HG02981 (cell line): Measurements from ENCODE around the gene RAX.
"Not testable (repeated sequence)": the region's sequence is repeated elsewhere in the genome, so short reads cannot be mapped to it uniquely, and the experiment has no call there.

Experiments
- ATAC-seq: cut with Tn5 transposase; IDR thresholded peaks from one replicate; pipeline ENCODE4 v1.9.1; 2021; ENCODE audit warnings: mild to moderate bottlenecking, moderate library complexity; ENCODE audit not compliant: unreplicated experiment

Gene RAX

GRCh38 chr18:59273759-59274532, 692 bp upstream of the RAX start:
- ATAC-seq = no peak

GRCh38 chr18:59272221-59272888, 899 bp downstream of the RAX start:
- no peak for ATAC-seq

- no peak for ATAC-seq
Measured at GRCh38 chr18:59271606-59272220, 1.5 kb downstream of the RAX start.

- ATAC-seq = no peak
Measured at GRCh38 chr18:59270689-59271257, 2.5 kb downstream of the RAX start.

GRCh38 chr18:59269563-59270119, 3.6 kb downstream of the RAX start:
- ATAC-seq = no peak

- peak; percentile 46 for ATAC-seq
Measured at GRCh38 chr18:59268721-59269562, 4.3 kb downstream of the RAX start.

GRCh38 chr18:59268127-59268720, 5.0 kb downstream of the RAX start:
- ATAC-seq = no peak

GRCh38 chr18:59267503-59268126, 5.6 kb downstream of the RAX start:
- ATAC-seq = no peak

- no peak for ATAC-seq
Measured at GRCh38 chr18:59266886-59267502, 6.3 kb downstream of the RAX start.

GRCh38 chr18:59266459-59266858, 6.8 kb downstream of the RAX start:
- no peak for ATAC-seq

- ATAC-seq = no peak
Measured at GRCh38 chr18:59265974-59266369, 7.3 kb downstream of the RAX start.

- peak; percentile 48 for ATAC-seq
Measured at GRCh38 chr18:59265246-59265973, 7.8 kb downstream of the RAX start.

- no peak for ATAC-seq
Measured at GRCh38 chr18:59264651-59265245, 8.5 kb downstream of the RAX start.

GRCh38 chr18:59264121-59264571, 9.1 kb downstream of the RAX start:
- no peak for ATAC-seq

- ATAC-seq = no peak
Measured at GRCh38 chr18:59263661-59264060, 9.6 kb downstream of the RAX start.

- not testable (repeated sequence) for ATAC-seq
Measured at GRCh38 chr18:59262243-59262642, 11.0 kb downstream of the RAX start.

- not testable (repeated sequence) for ATAC-seq
Measured at GRCh38 chr18:59261842-59262241, 11.4 kb downstream of the RAX start.

- ATAC-seq = not testable (repeated sequence)
Measured at GRCh38 chr18:59255491-59255890, 17.8 kb downstream of the RAX start.
